Measurements from ENCODE around the gene THAP7.

The THAP7 gene

GRCh38 chr22:20992056-20992442 is 9.9 kb downstream of the THAP7 start:
- Histone ChIP-seq H3K36me3 (ENCODE audit: control insufficient read depth, insufficient read depth, low read length) (no peaks in the 10 kb centered on the region), H3K4me3 (ENCODE audit: insufficient read depth, low read depth, low read length) (no peak overlapping the region), H3K9me3 (ENCODE audit: control insufficient read depth, low read length) (no peaks in the 10 kb centered on the region), H3K4me1 (ENCODE audit: control insufficient read depth, insufficient read depth, low read length) (no peaks in the 10 kb centered on the region), H3K27ac (ENCODE audit: insufficient read depth, low read depth, low read length, poor library complexity, severe bottlenecking) (no peak overlapping the region), H3K27me3 (ENCODE audit: control insufficient read depth, insufficient read depth, low read length, poor library complexity, severe bottlenecking) (no peaks in the 10 kb centered on the region)
- 92 to 96% methylated on average over 7 of the region's 7 CpGs for WGBS, 2 experiments

GRCh38 chr22:20991252-20992055 is 10.5 kb downstream of the THAP7 start:
- no peaks in the 10 kb centered on the region for H3K27me3 ChIP-seq (ENCODE audit: control insufficient read depth, insufficient read depth, low read length, poor library complexity, severe bottlenecking)
- H3K36me3 ChIP-seq (ENCODE audit: control insufficient read depth, insufficient read depth, low read length) = peaks cover 5% of the 10 kb centered on the region
- no peak overlapping the region for H3K27ac ChIP-seq (ENCODE audit: insufficient read depth, low read depth, low read length, poor library complexity, severe bottlenecking)
- no peaks in the 10 kb centered on the region for H3K9me3 ChIP-seq (ENCODE audit: control insufficient read depth, low read length)
- no peak overlapping the region for H3K4me3 ChIP-seq (ENCODE audit: insufficient read depth, low read depth, low read length)
- 93 to 94% methylated on average over 24 of the region's 24 CpGs for WGBS, 2 experiments
- H3K4me1 ChIP-seq (ENCODE audit: control insufficient read depth, insufficient read depth, low read length) = no peaks in the 10 kb centered on the region

DNA sequence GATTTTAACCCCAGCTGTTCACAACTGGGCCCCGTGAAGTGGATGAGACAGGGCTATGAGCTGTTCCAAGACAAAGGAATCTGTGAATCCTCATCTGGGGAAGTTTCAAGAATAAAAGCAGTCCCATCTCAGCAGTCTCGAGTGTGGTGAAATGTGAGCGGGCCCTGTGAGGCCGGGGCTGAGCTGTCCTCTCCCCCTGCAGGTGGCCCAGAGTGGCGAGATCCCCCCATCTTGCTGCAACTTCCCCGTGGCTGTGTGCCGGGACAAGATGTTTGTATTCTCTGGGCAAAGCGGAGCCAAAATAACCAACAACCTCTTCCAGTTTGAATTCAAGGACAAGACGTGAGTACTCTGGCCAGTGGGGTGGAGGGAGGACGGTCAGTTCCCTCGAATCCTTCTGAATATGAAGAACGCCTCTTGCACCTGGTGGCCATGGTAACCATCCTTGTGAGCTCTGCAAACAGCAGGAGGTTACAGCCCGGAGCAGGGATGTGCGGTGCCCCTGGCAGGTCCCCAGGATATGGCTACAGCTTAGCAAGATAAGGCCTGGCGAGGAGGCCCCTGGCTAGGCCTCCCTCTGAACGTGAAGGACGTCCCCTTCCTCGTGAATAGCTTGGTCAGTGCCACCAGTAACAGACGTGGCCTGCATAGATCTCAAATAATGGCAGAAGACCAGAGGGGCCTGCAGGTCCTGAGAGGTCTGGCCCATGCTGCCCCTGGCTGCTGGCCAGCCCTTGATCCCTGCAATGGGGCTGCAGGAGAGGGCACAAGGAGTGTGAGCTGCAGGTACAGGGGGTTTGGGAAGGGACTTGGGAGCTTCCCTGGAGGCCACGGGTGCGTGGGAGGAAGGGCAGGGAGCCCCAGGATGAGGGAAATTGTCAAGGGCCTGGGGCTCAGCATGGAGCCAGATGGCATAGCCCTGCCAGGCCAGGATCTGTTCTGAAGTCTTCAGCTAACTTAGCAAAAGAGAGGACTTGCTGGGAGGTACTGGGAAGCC is 11.4 kb downstream of the THAP7 start:
- WGBS, 2 experiments = 90 to 91% methylated on average over 21 of the region's 21 CpGs
- Histone ChIP-seq H3K27me3 (ENCODE audit: control insufficient read depth, insufficient read depth, low read length, poor library complexity, severe bottlenecking) (no peaks in the 10 kb centered on the region), H3K4me3 (ENCODE audit: insufficient read depth, low read depth, low read length) (no peak overlapping the region)

DNA sequence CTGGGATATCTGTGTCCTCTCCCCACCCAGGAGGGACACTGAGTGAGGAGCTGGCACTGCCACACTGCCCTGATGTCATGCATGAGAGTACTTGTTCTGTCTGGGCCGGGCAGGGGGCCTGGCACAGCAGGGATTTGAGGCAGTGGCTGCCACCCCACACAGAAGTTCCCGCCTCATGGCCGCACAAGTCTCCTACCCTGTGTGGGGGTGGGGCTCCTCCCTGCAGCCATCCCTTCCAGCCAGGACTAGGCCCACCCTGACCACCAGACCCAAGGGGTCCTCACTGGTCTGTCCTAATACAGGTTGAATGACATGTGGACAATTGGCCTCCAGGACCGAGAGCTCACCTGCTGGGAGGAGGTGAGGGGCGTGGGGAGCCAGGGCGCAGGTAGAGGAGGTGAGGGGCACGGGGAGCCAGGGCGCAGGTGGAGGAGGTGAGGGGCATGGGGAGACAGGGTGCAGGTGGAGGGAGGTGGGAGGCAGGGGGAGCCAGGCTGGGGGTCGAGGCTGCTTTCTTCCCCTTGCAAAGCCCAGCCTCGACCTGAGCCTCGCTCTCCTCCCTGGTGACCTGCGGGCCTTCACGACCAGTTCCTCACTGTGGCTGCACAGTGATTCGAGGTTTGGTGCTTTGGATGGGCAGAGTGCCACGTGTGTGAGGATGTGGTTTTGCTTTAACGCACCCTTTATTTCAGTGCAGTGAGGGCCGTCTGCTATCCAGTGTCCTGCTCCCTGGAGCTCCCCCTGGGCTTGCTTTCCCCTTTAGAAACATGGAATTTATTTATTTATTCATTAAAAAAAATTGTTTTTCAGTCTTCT is 12.4 kb downstream of the THAP7 start:
- no peak overlapping the region for H3K4me3 ChIP-seq (ENCODE audit: insufficient read depth, low read depth, low read length)
- no peaks in the 10 kb centered on the region for H3K9me3 ChIP-seq (ENCODE audit: control insufficient read depth, low read length)
- no peaks in the 10 kb centered on the region for H3K4me1 ChIP-seq (ENCODE audit: control insufficient read depth, insufficient read depth, low read length)
- 79 to 80% methylated on average over 17 of the region's 17 CpGs for WGBS, 2 experiments
- H3K27me3 ChIP-seq (ENCODE audit: control insufficient read depth, insufficient read depth, low read length, poor library complexity, severe bottlenecking) = no peaks in the 10 kb centered on the region
- no peak overlapping the region for H3K27ac ChIP-seq (ENCODE audit: insufficient read depth, low read depth, low read length, poor library complexity, severe bottlenecking)
- H3K36me3 ChIP-seq (ENCODE audit: control insufficient read depth, insufficient read depth, low read length) = peaks cover 16% of the 10 kb centered on the region

More for the DNA sequence above, 11.4 kb downstream of the THAP7 start:
- Histone ChIP-seq H3K4me1 (ENCODE audit: control insufficient read depth, insufficient read depth, low read length) (no peaks in the 10 kb centered on the region), H3K27ac (ENCODE audit: insufficient read depth, low read depth, low read length, poor library complexity, severe bottlenecking) (no peak overlapping the region), H3K36me3 (ENCODE audit: control insufficient read depth, insufficient read depth, low read length) (peaks cover 14% of the 10 kb centered on the region), H3K9me3 (ENCODE audit: control insufficient read depth, low read length) (no peaks in the 10 kb centered on the region)

GRCh38 chr22:20988573-20989322 is 13.2 kb downstream of the THAP7 start:
- Histone ChIP-seq H3K27me3 (ENCODE audit: control insufficient read depth, insufficient read depth, low read length, poor library complexity, severe bottlenecking) (no peaks in the 10 kb centered on the region), H3K9me3 (ENCODE audit: control insufficient read depth, low read length) (no peaks in the 10 kb centered on the region), H3K4me1 (ENCODE audit: control insufficient read depth, insufficient read depth, low read length) (no peaks in the 10 kb centered on the region), H3K36me3 (ENCODE audit: control insufficient read depth, insufficient read depth, low read length) (peaks cover 16% of the 10 kb centered on the region), H3K27ac (ENCODE audit: insufficient read depth, low read depth, low read length, poor library complexity, severe bottlenecking) (no peak overlapping the region), H3K4me3 (ENCODE audit: insufficient read depth, low read depth, low read length) (no peak overlapping the region)
- 92 to 93% methylated on average over 16 of the region's 16 CpGs for WGBS, 2 experiments

DNA sequence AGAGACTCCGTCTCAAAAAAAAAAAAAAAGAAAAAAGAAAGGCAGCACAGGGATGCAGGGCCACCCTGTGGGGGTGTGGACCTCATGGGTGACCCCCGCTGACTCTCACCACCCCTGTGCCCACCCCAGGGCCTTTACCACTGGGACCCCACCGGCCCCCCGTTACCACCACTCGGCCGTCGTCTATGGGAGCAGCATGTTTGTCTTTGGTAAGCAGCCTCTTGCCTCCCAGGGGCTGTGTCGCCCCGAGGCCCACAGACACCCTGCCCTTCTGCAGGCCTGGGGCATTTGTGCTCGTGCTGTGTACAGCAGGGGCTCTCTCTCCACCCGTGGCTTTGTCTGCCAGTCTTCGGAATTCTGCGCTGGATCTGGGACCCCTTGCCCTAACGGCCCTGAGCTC is 14.5 kb downstream of the THAP7 start:
- H3K9me3 ChIP-seq (ENCODE audit: control insufficient read depth, low read length) = no peaks in the 10 kb centered on the region
- H3K36me3 ChIP-seq (ENCODE audit: control insufficient read depth, insufficient read depth, low read length) = peaks cover 16% of the 10 kb centered on the region
- H3K27ac ChIP-seq (ENCODE audit: insufficient read depth, low read depth, low read length, poor library complexity, severe bottlenecking) = no peak overlapping the region
- H3K27me3 ChIP-seq (ENCODE audit: control insufficient read depth, insufficient read depth, low read length, poor library complexity, severe bottlenecking) = no peaks in the 10 kb centered on the region
- 94 to 95% methylated on average over 14 of the region's 14 CpGs for WGBS, 2 experiments
- peaks cover 8% of the 10 kb centered on the region for H3K4me1 ChIP-seq (ENCODE audit: control insufficient read depth, insufficient read depth, low read length)
- H3K4me3 ChIP-seq (ENCODE audit: insufficient read depth, low read depth, low read length) = no peak overlapping the region

- Histone ChIP-seq H3K27me3 (ENCODE audit: control insufficient read depth, insufficient read depth, low read length, poor library complexity, severe bottlenecking) (no peaks in the 10 kb centered on the region), H3K4me3 (ENCODE audit: insufficient read depth, low read depth, low read length) (no peak overlapping the region), H3K27ac (ENCODE audit: insufficient read depth, low read depth, low read length, poor library complexity, severe bottlenecking) (no peak overlapping the region), H3K9me3 (ENCODE audit: control insufficient read depth, low read length) (no peaks in the 10 kb centered on the region), H3K4me1 (ENCODE audit: control insufficient read depth, insufficient read depth, low read length) (peaks cover 11% of the 10 kb centered on the region), H3K36me3 (ENCODE audit: control insufficient read depth, insufficient read depth, low read length) (peaks cover 16% of the 10 kb centered on the region)
- 90 to 95% methylated on average over 1 of the region's 1 CpG for WGBS, 2 experiments
Measured at GRCh38 chr22:20986365-20986764, 15.6 kb downstream of the THAP7 start.

- no peaks in the 10 kb centered on the region for H3K27me3 ChIP-seq (ENCODE audit: control insufficient read depth, insufficient read depth, low read length, poor library complexity, severe bottlenecking)
- H3K27ac ChIP-seq (ENCODE audit: insufficient read depth, low read depth, low read length, poor library complexity, severe bottlenecking) = no peak overlapping the region
- 94 to 95% methylated on average over 7 of the region's 7 CpGs for WGBS, 2 experiments
- peaks cover 15% of the 10 kb centered on the region for H3K4me1 ChIP-seq (ENCODE audit: control insufficient read depth, insufficient read depth, low read length)
- H3K36me3 ChIP-seq (ENCODE audit: control insufficient read depth, insufficient read depth, low read length) = peaks cover 16% of the 10 kb centered on the region
- H3K9me3 ChIP-seq (ENCODE audit: control insufficient read depth, low read length) = no peaks in the 10 kb centered on the region
- no peak overlapping the region for H3K4me3 ChIP-seq (ENCODE audit: insufficient read depth, low read depth, low read length)
Measured at GRCh38 chr22:20985720-20986119, 16.2 kb downstream of the THAP7 start.

DNA sequence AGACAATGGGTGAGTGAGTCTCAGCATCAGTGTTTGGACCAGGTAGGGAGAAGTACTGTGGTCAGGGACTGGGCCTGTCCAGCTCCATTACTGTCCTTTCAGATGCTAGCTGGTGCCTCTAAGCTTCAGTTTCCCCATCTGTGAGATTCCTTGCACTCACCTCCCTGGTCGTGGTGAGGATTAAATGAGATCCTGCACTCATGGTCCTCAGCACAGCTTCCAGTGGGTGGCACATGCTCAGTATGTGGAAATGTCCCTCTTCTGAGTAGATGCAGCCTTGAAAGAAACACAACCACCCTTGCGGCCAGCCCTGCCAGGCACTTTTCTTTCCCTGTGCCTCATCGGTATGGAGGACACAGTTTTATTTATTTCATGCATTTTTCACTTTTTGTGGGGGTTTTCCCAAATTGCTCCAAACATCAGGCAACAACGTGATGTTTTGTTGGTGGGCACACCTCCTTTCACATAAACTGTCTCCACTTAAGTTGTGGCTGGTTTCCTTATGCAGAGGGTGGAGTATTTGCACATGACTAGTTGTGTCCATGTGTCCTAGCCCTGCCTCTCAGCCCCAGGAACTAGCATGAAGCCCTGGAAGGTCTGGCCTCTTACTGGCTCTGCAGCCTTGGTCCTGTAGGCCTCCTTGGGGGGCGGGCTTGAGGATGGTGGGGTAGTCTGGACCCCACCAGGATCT is 18.7 kb downstream of the THAP7 start:
- WGBS, 2 experiments = 92 to 96% methylated on average over 5 of the region's 5 CpGs
- no peaks in the 10 kb centered on the region for H3K9me3 ChIP-seq (ENCODE audit: control insufficient read depth, low read length)
- peak overlapping the region; percentile 82 for H3K4me3 ChIP-seq (ENCODE audit: insufficient read depth, low read depth, low read length)
- H3K36me3 ChIP-seq (ENCODE audit: control insufficient read depth, insufficient read depth, low read length) = peaks cover 21% of the 10 kb centered on the region
- peaks cover 22% of the 10 kb centered on the region for H3K4me1 ChIP-seq (ENCODE audit: control insufficient read depth, insufficient read depth, low read length)
- H3K27me3 ChIP-seq (ENCODE audit: control insufficient read depth, insufficient read depth, low read length, poor library complexity, severe bottlenecking) = no peaks in the 10 kb centered on the region
- H3K27ac ChIP-seq (ENCODE audit: insufficient read depth, low read depth, low read length, poor library complexity, severe bottlenecking) = no peak overlapping the region
